ENCODE measurements around the gene OR2T3. TPM values are rescaled to one million over a fixed set of nuclear protein-coding genes. Genes with fewer than 3 reads are reported as not detected.
"Not testable (repeated sequence)": the region's sequence is repeated elsewhere in the genome, so short reads cannot be mapped to it uniquely, and the experiment has no call there.

The OR2T3 gene
- total RNA-seq, result not detected in 2 replicates
- polyA plus RNA-seq, result not detected in 2 replicates
- not detected in 2 replicates for polyA plus RNA-seq (2012)
- not detected in 2 replicates for polyA minus RNA-seq (ENCODE audit: low replicate concordance)

- not testable (repeated sequence) for H3K36me3 ChIP-seq (ENCODE audit: control insufficient read depth, insufficient read depth, low read length); H3K4me3 ChIP-seq (replicated peaks in 1 of 4; ENCODE audit: control extremely low read depth in 1 of 4, insufficient read depth in 1 of 4, low read depth in 3 of 4, low read length in 4 of 4); H4K20me1 ChIP-seq (ENCODE audit: control insufficient read depth, extremely low read depth, insufficient read depth, low read length); H2AFZ ChIP-seq (ENCODE audit: low read length); H3K4me1 ChIP-seq (ENCODE audit: control insufficient read depth, extremely low read depth, insufficient read depth, low read length); H3K9me3 ChIP-seq (ENCODE audit: control insufficient read depth, insufficient read depth, low read depth, low read length); H3K4me2 ChIP-seq (ENCODE audit: extremely low read depth, insufficient read depth, low read length); H3K27me3 ChIP-seq (ENCODE audit: control insufficient read depth, insufficient read depth, low read length); H3K27ac ChIP-seq (ENCODE audit: insufficient read depth, low read length); H3K79me2 ChIP-seq (ENCODE audit: control insufficient read depth, insufficient read depth, low read length); DNase-seq (ENCODE audit: low read depth in 2 of 2); H3K9ac ChIP-seq (ENCODE audit: insufficient read depth, low read length)
Observed at GRCh38 chr1:248473051-248473450, at the start of gene OR2T3. Gene OR2T3, plus strand, starts transcription at chr1:248473351. Its CDS starts 0 bp downstream, at chr1:248473351.

GRCh38 chr1:248427526-248428191 is 45.5 kb upstream of the OR2T3 start:
- H3K36me3 ChIP-seq (ENCODE audit: control insufficient read depth, insufficient read depth, low read length); H2AFZ ChIP-seq (ENCODE audit: low read length); H3K9ac ChIP-seq (ENCODE audit: insufficient read depth, low read length); H3K79me2 ChIP-seq (ENCODE audit: control insufficient read depth, insufficient read depth, low read length); H3K4me3 ChIP-seq (replicated peaks in 1 of 4; ENCODE audit: control extremely low read depth in 1 of 4, insufficient read depth in 1 of 4, low read depth in 3 of 4, low read length in 4 of 4); H3K4me2 ChIP-seq (ENCODE audit: extremely low read depth, insufficient read depth, low read length); H4K20me1 ChIP-seq (ENCODE audit: control insufficient read depth, extremely low read depth, insufficient read depth, low read length); H3K9me3 ChIP-seq (ENCODE audit: control insufficient read depth, insufficient read depth, low read depth, low read length); H3K27ac ChIP-seq (ENCODE audit: insufficient read depth, low read length); H3K27me3 ChIP-seq (ENCODE audit: control insufficient read depth, insufficient read depth, low read length); DNase-seq (ENCODE audit: low read depth in 2 of 2); H3K4me1 ChIP-seq (ENCODE audit: control insufficient read depth, extremely low read depth, insufficient read depth, low read length): not testable (repeated sequence)

GRCh38 chr1:248428192-248428533 is 45.0 kb upstream of the OR2T3 start:
- H4K20me1 ChIP-seq (ENCODE audit: control insufficient read depth, extremely low read depth, insufficient read depth, low read length); H3K9ac ChIP-seq (ENCODE audit: insufficient read depth, low read length); H3K4me2 ChIP-seq (ENCODE audit: extremely low read depth, insufficient read depth, low read length); H3K9me3 ChIP-seq (ENCODE audit: control insufficient read depth, insufficient read depth, low read depth, low read length); H3K4me3 ChIP-seq (replicated peaks in 1 of 4; ENCODE audit: control extremely low read depth in 1 of 4, insufficient read depth in 1 of 4, low read depth in 3 of 4, low read length in 4 of 4); H2AFZ ChIP-seq (ENCODE audit: low read length); H3K36me3 ChIP-seq (ENCODE audit: control insufficient read depth, insufficient read depth, low read length); H3K27me3 ChIP-seq (ENCODE audit: control insufficient read depth, insufficient read depth, low read length); H3K27ac ChIP-seq (ENCODE audit: insufficient read depth, low read length); H3K79me2 ChIP-seq (ENCODE audit: control insufficient read depth, insufficient read depth, low read length); DNase-seq (ENCODE audit: low read depth in 2 of 2); H3K4me1 ChIP-seq (ENCODE audit: control insufficient read depth, extremely low read depth, insufficient read depth, low read length): not testable (repeated sequence)

GRCh38 chr1:248431683-248432082 is 41.5 kb upstream of the OR2T3 start:
- not testable (repeated sequence) for H3K27ac ChIP-seq (ENCODE audit: insufficient read depth, low read length); DNase-seq (ENCODE audit: low read depth in 2 of 2); H4K20me1 ChIP-seq (ENCODE audit: control insufficient read depth, extremely low read depth, insufficient read depth, low read length); H3K27me3 ChIP-seq (ENCODE audit: control insufficient read depth, insufficient read depth, low read length); H3K4me1 ChIP-seq (ENCODE audit: control insufficient read depth, extremely low read depth, insufficient read depth, low read length); H3K9me3 ChIP-seq (ENCODE audit: control insufficient read depth, insufficient read depth, low read depth, low read length); H2AFZ ChIP-seq (ENCODE audit: low read length); H3K36me3 ChIP-seq (ENCODE audit: control insufficient read depth, insufficient read depth, low read length); H3K4me2 ChIP-seq (ENCODE audit: extremely low read depth, insufficient read depth, low read length); H3K9ac ChIP-seq (ENCODE audit: insufficient read depth, low read length); H3K4me3 ChIP-seq (replicated peaks in 1 of 4; ENCODE audit: control extremely low read depth in 1 of 4, insufficient read depth in 1 of 4, low read depth in 3 of 4, low read length in 4 of 4); H3K79me2 ChIP-seq (ENCODE audit: control insufficient read depth, insufficient read depth, low read length)

GRCh38 chr1:248432201-248432600 is 41.0 kb upstream of the OR2T3 start:
- not testable (repeated sequence) for H3K4me2 ChIP-seq (ENCODE audit: extremely low read depth, insufficient read depth, low read length); H3K9ac ChIP-seq (ENCODE audit: insufficient read depth, low read length); H3K9me3 ChIP-seq (ENCODE audit: control insufficient read depth, insufficient read depth, low read depth, low read length); H4K20me1 ChIP-seq (ENCODE audit: control insufficient read depth, extremely low read depth, insufficient read depth, low read length); H3K36me3 ChIP-seq (ENCODE audit: control insufficient read depth, insufficient read depth, low read length); H3K4me3 ChIP-seq (replicated peaks in 1 of 4; ENCODE audit: control extremely low read depth in 1 of 4, insufficient read depth in 1 of 4, low read depth in 3 of 4, low read length in 4 of 4); H3K4me1 ChIP-seq (ENCODE audit: control insufficient read depth, extremely low read depth, insufficient read depth, low read length); H2AFZ ChIP-seq (ENCODE audit: low read length); H3K27ac ChIP-seq (ENCODE audit: insufficient read depth, low read length); H3K79me2 ChIP-seq (ENCODE audit: control insufficient read depth, insufficient read depth, low read length); DNase-seq (ENCODE audit: low read depth in 2 of 2); H3K27me3 ChIP-seq (ENCODE audit: control insufficient read depth, insufficient read depth, low read length)

GRCh38 chr1:248433811-248434415 is 39.2 kb upstream of the OR2T3 start:
- H3K4me1 ChIP-seq (ENCODE audit: control insufficient read depth, extremely low read depth, insufficient read depth, low read length); H3K27me3 ChIP-seq (ENCODE audit: control insufficient read depth, insufficient read depth, low read length); H3K4me2 ChIP-seq (ENCODE audit: extremely low read depth, insufficient read depth, low read length); H3K4me3 ChIP-seq (replicated peaks in 1 of 4; ENCODE audit: control extremely low read depth in 1 of 4, insufficient read depth in 1 of 4, low read depth in 3 of 4, low read length in 4 of 4); H3K9me3 ChIP-seq (ENCODE audit: control insufficient read depth, insufficient read depth, low read depth, low read length); H3K79me2 ChIP-seq (ENCODE audit: control insufficient read depth, insufficient read depth, low read length); DNase-seq (ENCODE audit: low read depth in 2 of 2); H4K20me1 ChIP-seq (ENCODE audit: control insufficient read depth, extremely low read depth, insufficient read depth, low read length); H2AFZ ChIP-seq (ENCODE audit: low read length); H3K9ac ChIP-seq (ENCODE audit: insufficient read depth, low read length); H3K36me3 ChIP-seq (ENCODE audit: control insufficient read depth, insufficient read depth, low read length); H3K27ac ChIP-seq (ENCODE audit: insufficient read depth, low read length): not testable (repeated sequence)

GRCh38 chr1:248434913-248435312 is 38.2 kb upstream of the OR2T3 start:
- not testable (repeated sequence) for H3K9me3 ChIP-seq (ENCODE audit: control insufficient read depth, insufficient read depth, low read depth, low read length); H3K4me2 ChIP-seq (ENCODE audit: extremely low read depth, insufficient read depth, low read length); H3K79me2 ChIP-seq (ENCODE audit: control insufficient read depth, insufficient read depth, low read length); H3K4me3 ChIP-seq (replicated peaks in 1 of 4; ENCODE audit: control extremely low read depth in 1 of 4, insufficient read depth in 1 of 4, low read depth in 3 of 4, low read length in 4 of 4); H3K9ac ChIP-seq (ENCODE audit: insufficient read depth, low read length); H4K20me1 ChIP-seq (ENCODE audit: control insufficient read depth, extremely low read depth, insufficient read depth, low read length); H2AFZ ChIP-seq (ENCODE audit: low read length); H3K27ac ChIP-seq (ENCODE audit: insufficient read depth, low read length); H3K36me3 ChIP-seq (ENCODE audit: control insufficient read depth, insufficient read depth, low read length); DNase-seq (ENCODE audit: low read depth in 2 of 2); H3K4me1 ChIP-seq (ENCODE audit: control insufficient read depth, extremely low read depth, insufficient read depth, low read length); H3K27me3 ChIP-seq (ENCODE audit: control insufficient read depth, insufficient read depth, low read length)
